A549 (cell line): ENCODE measurements around the gene PDE3A. TPM values are rescaled to one million over a fixed set of nuclear protein-coding genes. Genes with fewer than 3 reads are reported as not detected.

ENCODE experiments used
- ATAC-seq, 2 experiments: fragments of 200-7000 bp in 1 of 2; fragments of >200 bp in 1 of 2; cut with Nextera tagmentation in 1 of 2; cut with Tn5 transposase in 1 of 2; 3 replicates each; pipeline versions ENCODE4 v1.8.0 to v1.9.1; 2018 to 2020; ENCODE audit warnings: mild to moderate bottlenecking in 1 of 2, moderate library complexity in 1 of 2
- CTCF ChIA-PET: fragments of 300-600 bp; sonication (Branson Sonifier 250); formaldehyde crosslinking; extraction: SDS; loops from one replicate; lab custom pipeline; 2021; ENCODE audit warnings: antibody characterized with exemption, inconsistent platforms; lab: Yijun Ruan, JAX
- POLR2A ChIA-PET: fragments of 350-600 bp; formaldehyde crosslinking; extraction: SDS; loops from one replicate; lab custom pipeline; 2021; ENCODE audit warnings: antibody characterized with exemption, inconsistent platforms; lab: Yijun Ruan, JAX
- DNase-seq, 2 experiments: peaks; one replicate each; pipeline versions ENCODE4 v3.0.0 to v3.0.0-alpha.2; 2011 to 2016; ENCODE audit warnings: low read depth in 1 of 2, low spot score in 1 of 2
- FAIRE-seq: peaks from 2 replicates; lab custom pipeline; 2011; peaks lifted over from hg19 to GRCh38; lab: Jason Lieb, UNC
- H3K27ac ChIP-seq, 2 experiments: fragments of >200 bp; sonication (Bioruptor Twin); formaldehyde crosslinking; 3 replicates each; pipeline ENCODE4 v1.5.1; 2016 to 2017
- H3K4me1 ChIP-seq: fragments of >200 bp; sonication (Bioruptor Twin); formaldehyde crosslinking; 3 replicates; pipeline ENCODE4 v1.6.1; 2016
- H3K4me2 ChIP-seq: fragments of >200 bp; sonication (Bioruptor Twin); formaldehyde crosslinking; 3 replicates; pipeline ENCODE4 v1.6.1; 2016
- H3K4me3 ChIP-seq: fragments of >200 bp; sonication (Bioruptor Twin); formaldehyde crosslinking; 3 replicates; pipeline ENCODE4 v1.5.1; 2016
- H3K9me3 ChIP-seq: fragments of >200 bp; sonication (Bioruptor Twin); formaldehyde crosslinking; 3 replicates; pipeline ENCODE4 v1.6.1; 2016
- BHLHE40 ChIP-seq: IDR thresholded peaks from 2 replicates; pipeline ENCODE4 v1.6.1; 2012; ENCODE audit warnings: low read depth, low read length, inconsistent platforms
- CBX8 ChIP-seq: fragments of 200-600 bp; sonication (generic); IDR thresholded peaks from 2 replicates; pipeline ENCODE4 v1.6.1; 2016
- CEBPB ChIP-seq, 2 experiments: fragments of >200 bp in 1 of 2; sonication (Bioruptor Twin) in 1 of 2; formaldehyde crosslinking in 1 of 2; IDR thresholded peaks; 2 replicates each; pipeline ENCODE4 v1.6.1; 2012 to 2016
- CHD2 ChIP-seq: fragments of 150-350 bp; IDR thresholded peaks from 2 replicates; pipeline ENCODE4 v1.6.1; 2014; ENCODE audit warnings: low read length; ENCODE audit not compliant: partially characterized antibody
- CTCF ChIP-seq: fragments of >200 bp; sonication (Bioruptor Twin); formaldehyde crosslinking; IDR thresholded peaks from 3 replicates; pipeline ENCODE4 v1.5.1; 2016
- E2F6 ChIP-seq: IDR thresholded peaks from 2 replicates; pipeline ENCODE4 v1.6.1; 2012; ENCODE audit warnings: low read depth, borderline replicate concordance
- ELK1 ChIP-seq: fragments of 150-350 bp; IDR thresholded peaks from 2 replicates; pipeline ENCODE4 v1.6.1; 2014; ENCODE audit warnings: low read depth, mild to moderate bottlenecking, low read length
- EP300 ChIP-seq, 2 experiments: fragments of >200 bp; sonication (Bioruptor Twin); formaldehyde crosslinking; IDR thresholded peaks; 2 replicates in 1 of 2; 3 replicates in 1 of 2; pipeline ENCODE4 v1.6.1; 2016 to 2017
- ESRRA ChIP-seq: fragments of 150-350 bp; IDR thresholded peaks from 2 replicates; pipeline ENCODE4 v1.6.1; 2014; ENCODE audit warnings: mild to moderate bottlenecking, low read length, borderline replicate concordance
- FOSL2 ChIP-seq, 2 experiments: fragments of 450-650 bp in 1 of 2; fragments of >200 bp in 1 of 2; sonication (Bioruptor Twin) in 1 of 2; formaldehyde crosslinking; IDR thresholded peaks; 2 replicates each; pipeline versions ENCODE4 v1.5.0 to v1.6.1; 2016 to 2020; ENCODE audit warnings: mild to moderate bottlenecking in 1 of 2, moderate library complexity in 1 of 2
- GATA3 ChIP-seq: IDR thresholded peaks from 2 replicates; pipeline ENCODE4 v1.6.1; 2012; ENCODE audit warnings: borderline replicate concordance
- HDAC2 ChIP-seq: fragments of 200-600 bp; sonication (generic); IDR thresholded peaks from 2 replicates; pipeline ENCODE4 v1.6.1; 2016
- HOXA7 ChIP-seq: fragments of 250-450 bp; sonication (Bioruptor Pico); IDR thresholded peaks from 2 replicates; pipeline ENCODE4 v1.5.0; 2020; ENCODE audit warnings: mild to moderate bottlenecking, moderate library complexity
- HOXB5 ChIP-seq: fragments of 250-450 bp; sonication (Bioruptor Pico); IDR thresholded peaks from 2 replicates; pipeline ENCODE4 v1.5.0; 2020; ENCODE audit warnings: mild to moderate bottlenecking, moderate library complexity
- JUNB ChIP-seq: fragments of >200 bp; sonication (Bioruptor Twin); formaldehyde crosslinking; IDR thresholded peaks from 2 replicates; pipeline ENCODE4 v1.6.1; 2016
- KDM1A ChIP-seq: fragments of 200-600 bp; sonication (generic); IDR thresholded peaks from 2 replicates; pipeline ENCODE4 v1.6.1; 2016; ENCODE audit warnings: low read depth, mild to moderate bottlenecking
- KDM5A ChIP-seq: fragments of 200-600 bp; sonication (generic); IDR thresholded peaks from 2 replicates; pipeline ENCODE4 v1.6.1; 2016; ENCODE audit warnings: antibody characterized with exemption, mild to moderate bottlenecking
- MYC ChIP-seq: IDR thresholded peaks from 2 replicates; pipeline ENCODE4 v1.6.1; 2012; ENCODE audit warnings: mild to moderate bottlenecking, inconsistent platforms, low read length, improper control_type of control experiment, borderline replicate concordance
- NR3C1 ChIP-seq: fragments of >200 bp; sonication (Bioruptor Twin); formaldehyde crosslinking; IDR thresholded peaks from 3 replicates; pipeline ENCODE4 v1.6.1; 2017
- PBX3 ChIP-seq: IDR thresholded peaks from 2 replicates; pipeline ENCODE4 v1.6.1; 2012
- RARB ChIP-seq: fragments of 250-450 bp; sonication (Bioruptor Pico); IDR thresholded peaks from 2 replicates; pipeline ENCODE4 v1.8.0; 2021; ENCODE audit warnings: mild to moderate bottlenecking, moderate library complexity
- RCOR1 ChIP-seq: fragments of 150-350 bp; IDR thresholded peaks from 2 replicates; pipeline ENCODE4 v1.6.1; 2014; ENCODE audit warnings: antibody characterized with exemption, low read length, low read depth
- SMC3 ChIP-seq: fragments of >200 bp; sonication (Bioruptor Twin); formaldehyde crosslinking; IDR thresholded peaks from 3 replicates; pipeline ENCODE4 v1.6.1; 2018; ENCODE audit warnings: inconsistent platforms
- ZC3H11A ChIP-seq: fragments of 450-650 bp; IDR thresholded peaks from 2 replicates; pipeline ENCODE4 v1.6.1; 2014; ENCODE audit warnings: antibody characterized with exemption, mild to moderate bottlenecking
- ZFP36 ChIP-seq: fragments of 450-650 bp; IDR thresholded peaks from 2 replicates; pipeline ENCODE4 v1.6.1; 2014; ENCODE audit warnings: borderline replicate concordance; ENCODE audit not compliant: partially characterized antibody
- WGBS: methylation state at CpG from one replicate; pipeline ENCODE4 v1.1.6; 2017; ENCODE audit errors: missing lambda C conversion rate; 5-methylcytosine and 5-hydroxymethylcytosine counted together
- polyA plus RNA-seq, 4 experiments: library from polyadenylated mRNA; depleted of rRNA in 3 of 4; stranded (reverse); fragments of >200 nt; fragmentation: RNase III in 1 of 4; extraction: RNeasy Plus Mini Kit Qiagen cat#74134 plus additional on column Dnase treatment in 1 of 4; gene quantifications; 2 replicates in 3 of 4; 3 replicates in 1 of 4; pipeline ENCODE4 v1.2.3, GENCODE V29; 2011 to 2017
- TF ChIP-seq, protein P1 (sequence below): fragments of >200 bp; sonication (Bioruptor Twin); formaldehyde crosslinking; IDR thresholded peaks from 3 replicates; pipeline ENCODE4 v1.6.1; 2016
- TF ChIP-seq, protein P2 (sequence below): fragments of 450-650 bp; IDR thresholded peaks from 2 replicates; pipeline ENCODE4 v1.6.1; 2014; ENCODE audit warnings: antibody characterized with exemption
- TF ChIP-seq, protein P3 (sequence below): fragments of 200-600 bp; sonication (generic); IDR thresholded peaks from 2 replicates; pipeline ENCODE4 v1.6.1; 2016; ENCODE audit warnings: antibody characterized with exemption, mild to moderate bottlenecking, moderate library complexity
- TF ChIP-seq, protein P4 (sequence below): fragments of 250-450 bp; sonication (Bioruptor Pico); IDR thresholded peaks from 2 replicates; pipeline ENCODE4 v1.5.0; 2021; ENCODE audit warnings: mild to moderate bottlenecking, moderate library complexity, borderline replicate concordance

PDE3A gene
- polyA plus RNA-seq, 2 of the 4 experiments (the other 2 are of a cell fraction): 7.6 to 12.7 TPM

DNA sequence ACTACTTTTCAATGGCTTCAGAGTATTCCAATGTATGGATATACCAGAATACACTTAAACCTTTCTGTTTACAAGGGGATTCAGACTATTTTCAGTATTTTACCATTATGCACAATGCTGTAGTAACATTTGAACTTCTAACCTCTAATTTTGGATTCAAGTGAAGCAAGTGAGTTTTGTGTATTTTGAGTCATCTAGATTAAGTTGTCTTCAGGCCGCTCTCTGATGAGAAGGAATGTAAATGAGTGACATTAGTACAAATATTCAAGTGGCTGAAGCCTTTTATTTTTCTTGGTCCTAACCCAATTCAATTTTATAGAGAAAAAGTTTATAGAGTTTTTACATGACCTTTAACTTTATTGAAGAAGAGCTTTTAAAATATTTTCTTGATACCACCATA is 125.6 kb downstream of the PDE3A start:
- ChIA-PET CTCF (no interaction called here), POLR2A (no interaction called here)
- peaks cover 66% of the 10 kb centered on the region for H3K4me1 ChIP-seq
- DNase-seq (peak in 1 of 2 experiments; percentile 66), FAIRE-seq (peak; percentile 59), ATAC-seq (no peak)
- no peak overlapping the region; the same call in 2 of the 3 replicates for H3K4me3 ChIP-seq
- H3K4me2 ChIP-seq: peak overlapping the region; percentile 70
- 3% methylated on average over 1 of the region's 1 CpG for WGBS
- H3K27ac ChIP-seq: peak overlapping the region; percentile 80 to 90
- H3K9me3 ChIP-seq: peaks cover 8% of the 10 kb centered on the region; the same call in 2 of the 3 replicates
- TF ChIP-seq HDAC2 (no peak), JUNB (peak; percentile 77), RARB (CRISPR knock-in tag) (no peak), SMC3 (peak; percentile 26; the same call in 1 of the 3 replicates), CHD2 (no peak), PBX3 (no peak), ESRRA (no peak), ZFP36 (no peak), HOXA7 (CRISPR knock-in tag) (no peak), KDM1A (no peak), CEBPB (IDR thresholded peaks at IDR 0.05) (peak in 1 of 2 experiments; percentile 75; a peak in 2 of 4 replicates), KDM5A (no peak), CBX8 (no peak), GATA3 (peak; percentile 85), ZC3H11A (no peak), BHLHE40 (no peak), RCOR1 (no peak), ELK1 (no peak), E2F6 (no peak), CTCF (no peak), EP300 (IDR thresholded peaks at IDR 0.05) (peak; percentile 46 to 56; a peak in 2 of 5 replicates), MYC (no peak), HOXB5 (CRISPR knock-in tag) (no peak), FOSL2 (IDR thresholded peaks at IDR 0.05) (peak; percentile 61; the same call in 1 of the 2 replicates), FOSL2 (CRISPR knock-in tag; IDR thresholded peaks at IDR 0.05) (peak; percentile 78), NR3C1 (no peak)
- TF ChIP-seq, protein P1, sequence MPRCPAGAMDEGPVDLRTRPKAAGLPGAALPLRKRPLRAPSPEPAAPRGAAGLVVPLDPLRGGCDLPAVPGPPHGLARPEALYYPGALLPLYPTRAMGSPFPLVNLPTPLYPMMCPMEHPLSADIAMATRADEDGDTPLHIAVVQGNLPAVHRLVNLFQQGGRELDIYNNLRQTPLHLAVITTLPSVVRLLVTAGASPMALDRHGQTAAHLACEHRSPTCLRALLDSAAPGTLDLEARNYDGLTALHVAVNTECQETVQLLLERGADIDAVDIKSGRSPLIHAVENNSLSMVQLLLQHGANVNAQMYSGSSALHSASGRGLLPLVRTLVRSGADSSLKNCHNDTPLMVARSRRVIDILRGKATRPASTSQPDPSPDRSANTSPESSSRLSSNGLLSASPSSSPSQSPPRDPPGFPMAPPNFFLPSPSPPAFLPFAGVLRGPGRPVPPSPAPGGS: 0 out of 3 replicates have a peak, but pooled peaks have one; percentile 53
- TF ChIP-seq, protein P2, sequence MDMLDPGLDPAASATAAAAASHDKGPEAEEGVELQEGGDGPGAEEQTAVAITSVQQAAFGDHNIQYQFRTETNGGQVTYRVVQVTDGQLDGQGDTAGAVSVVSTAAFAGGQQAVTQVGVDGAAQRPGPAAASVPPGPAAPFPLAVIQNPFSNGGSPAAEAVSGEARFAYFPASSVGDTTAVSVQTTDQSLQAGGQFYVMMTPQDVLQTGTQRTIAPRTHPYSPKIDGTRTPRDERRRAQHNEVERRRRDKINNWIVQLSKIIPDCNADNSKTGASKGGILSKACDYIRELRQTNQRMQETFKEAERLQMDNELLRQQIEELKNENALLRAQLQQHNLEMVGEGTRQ: no peak
- TF ChIP-seq, protein P3, sequence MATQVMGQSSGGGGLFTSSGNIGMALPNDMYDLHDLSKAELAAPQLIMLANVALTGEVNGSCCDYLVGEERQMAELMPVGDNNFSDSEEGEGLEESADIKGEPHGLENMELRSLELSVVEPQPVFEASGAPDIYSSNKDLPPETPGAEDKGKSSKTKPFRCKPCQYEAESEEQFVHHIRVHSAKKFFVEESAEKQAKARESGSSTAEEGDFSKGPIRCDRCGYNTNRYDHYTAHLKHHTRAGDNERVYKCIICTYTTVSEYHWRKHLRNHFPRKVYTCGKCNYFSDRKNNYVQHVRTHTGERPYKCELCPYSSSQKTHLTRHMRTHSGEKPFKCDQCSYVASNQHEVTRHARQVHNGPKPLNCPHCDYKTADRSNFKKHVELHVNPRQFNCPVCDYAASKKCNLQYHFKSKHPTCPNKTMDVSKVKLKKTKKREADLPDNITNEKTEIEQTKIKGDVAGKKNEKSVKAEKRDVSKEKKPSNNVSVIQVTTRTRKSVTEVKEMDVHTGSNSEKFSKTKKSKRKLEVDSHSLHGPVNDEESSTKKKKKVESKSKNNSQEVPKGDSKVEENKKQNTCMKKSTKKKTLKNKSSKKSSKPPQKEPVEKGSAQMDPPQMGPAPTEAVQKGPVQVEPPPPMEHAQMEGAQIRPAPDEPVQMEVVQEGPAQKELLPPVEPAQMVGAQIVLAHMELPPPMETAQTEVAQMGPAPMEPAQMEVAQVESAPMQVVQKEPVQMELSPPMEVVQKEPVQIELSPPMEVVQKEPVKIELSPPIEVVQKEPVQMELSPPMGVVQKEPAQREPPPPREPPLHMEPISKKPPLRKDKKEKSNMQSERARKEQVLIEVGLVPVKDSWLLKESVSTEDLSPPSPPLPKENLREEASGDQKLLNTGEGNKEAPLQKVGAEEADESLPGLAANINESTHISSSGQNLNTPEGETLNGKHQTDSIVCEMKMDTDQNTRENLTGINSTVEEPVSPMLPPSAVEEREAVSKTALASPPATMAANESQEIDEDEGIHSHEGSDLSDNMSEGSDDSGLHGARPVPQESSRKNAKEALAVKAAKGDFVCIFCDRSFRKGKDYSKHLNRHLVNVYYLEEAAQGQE: no peak
- TF ChIP-seq, protein P4, sequence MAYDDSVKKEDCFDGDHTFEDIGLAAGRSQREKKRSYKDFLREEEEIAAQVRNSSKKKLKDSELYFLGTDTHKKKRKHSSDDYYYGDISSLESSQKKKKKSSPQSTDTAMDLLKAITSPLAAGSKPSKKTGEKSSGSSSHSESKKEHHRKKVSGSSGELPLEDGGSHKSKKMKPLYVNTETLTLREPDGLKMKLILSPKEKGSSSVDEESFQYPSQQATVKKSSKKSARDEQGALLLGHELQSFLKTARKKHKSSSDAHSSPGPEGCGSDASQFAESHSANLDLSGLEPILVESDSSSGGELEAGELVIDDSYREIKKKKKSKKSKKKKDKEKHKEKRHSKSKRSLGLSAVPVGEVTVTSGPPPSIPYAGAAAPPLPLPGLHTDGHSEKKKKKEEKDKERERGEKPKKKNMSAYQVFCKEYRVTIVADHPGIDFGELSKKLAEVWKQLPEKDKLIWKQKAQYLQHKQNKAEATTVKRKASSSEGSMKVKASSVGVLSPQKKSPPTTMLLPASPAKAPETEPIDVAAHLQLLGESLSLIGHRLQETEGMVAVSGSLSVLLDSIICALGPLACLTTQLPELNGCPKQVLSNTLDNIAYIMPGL (CRISPR knock-in tag): no peak
